Left ventricle myocardium inferior (tissue), 1 donor: ENCODE data around the gene EXOC4. TPM values are rescaled to one million over a fixed set of nuclear protein-coding genes. Genes with fewer than 3 reads are reported as not detected.

ENCODE experiments used
- DNase-seq: peaks from one replicate; pipeline ENCODE4 v3.0.0-alpha.2; 2020
- H3K27ac ChIP-seq: fragments of 200-600 bp; replicated peaks from 2 replicates; pipeline ENCODE4 v1.8.0; 2021
- H3K27me3 ChIP-seq: fragments of 200-600 bp; 2 replicates; pipeline ENCODE4 v1.8.0; 2021; ENCODE audit warnings: low read depth
- H3K36me3 ChIP-seq: fragments of 200-600 bp; 2 replicates; pipeline ENCODE4 v1.8.0; 2021
- H3K4me1 ChIP-seq: fragments of 200-600 bp; 2 replicates; pipeline ENCODE4 v1.8.0; 2021
- H3K4me3 ChIP-seq: fragments of 200-600 bp; 2 replicates; pipeline ENCODE4 v1.8.0; 2021; ENCODE audit warnings: mild to moderate bottlenecking, moderate library complexity
- H3K9me3 ChIP-seq: fragments of 200-600 bp; replicated peaks from 2 replicates; pipeline ENCODE4 v1.8.0; 2021
- intact Hi-C: fragments of 100-400 bp; cut with micrococcal nuclease; formaldehyde crosslinking; loops from one replicate; pipeline ENCODE4 v1.11.0; 2022
- total RNA-seq: library from RNA; stranded (reverse); fragmentation: NEBNext Ultra II Directional; extraction: Animal tissue kit (Norgen Biotek cat#: 25700); gene quantifications from one replicate; pipeline ENCODE4 v1.2.1, GENCODE V29; 2021
- TF ChIP-seq, protein P1 (sequence below): fragments of 200-600 bp; IDR thresholded peaks from 2 replicates; pipeline ENCODE4 v1.8.0; 2021; ENCODE audit warnings: antibody characterized with exemption, mild to moderate bottlenecking, borderline replicate concordance
- donor health status: DM: no; HTN: yes; CAD: no; lungs with severe emphysema.

EXOC4 gene
- total RNA-seq, 1 donor from 2014 or later: 33.8 TPM

DNA sequence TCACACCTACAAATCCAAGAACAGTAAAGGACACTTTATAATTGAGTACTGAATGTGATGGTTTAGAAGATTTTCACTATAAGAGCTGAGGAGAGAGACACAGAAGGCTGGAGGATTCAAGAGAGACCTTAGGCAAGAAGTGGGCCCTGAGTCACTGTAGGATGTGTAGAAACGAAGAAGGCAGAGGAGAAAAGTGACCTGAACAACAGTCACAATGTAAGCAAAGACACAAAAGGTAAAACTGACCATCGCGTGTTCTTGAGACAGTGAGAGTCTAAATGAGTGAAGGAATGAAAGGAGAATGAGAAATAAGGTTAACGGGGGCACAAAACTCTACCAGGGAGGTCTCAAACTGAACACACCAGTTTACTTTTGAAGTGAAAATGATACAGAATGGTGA, 576.0 kb downstream of the EXOC4 start:
- TF ChIP-seq, protein P1, sequence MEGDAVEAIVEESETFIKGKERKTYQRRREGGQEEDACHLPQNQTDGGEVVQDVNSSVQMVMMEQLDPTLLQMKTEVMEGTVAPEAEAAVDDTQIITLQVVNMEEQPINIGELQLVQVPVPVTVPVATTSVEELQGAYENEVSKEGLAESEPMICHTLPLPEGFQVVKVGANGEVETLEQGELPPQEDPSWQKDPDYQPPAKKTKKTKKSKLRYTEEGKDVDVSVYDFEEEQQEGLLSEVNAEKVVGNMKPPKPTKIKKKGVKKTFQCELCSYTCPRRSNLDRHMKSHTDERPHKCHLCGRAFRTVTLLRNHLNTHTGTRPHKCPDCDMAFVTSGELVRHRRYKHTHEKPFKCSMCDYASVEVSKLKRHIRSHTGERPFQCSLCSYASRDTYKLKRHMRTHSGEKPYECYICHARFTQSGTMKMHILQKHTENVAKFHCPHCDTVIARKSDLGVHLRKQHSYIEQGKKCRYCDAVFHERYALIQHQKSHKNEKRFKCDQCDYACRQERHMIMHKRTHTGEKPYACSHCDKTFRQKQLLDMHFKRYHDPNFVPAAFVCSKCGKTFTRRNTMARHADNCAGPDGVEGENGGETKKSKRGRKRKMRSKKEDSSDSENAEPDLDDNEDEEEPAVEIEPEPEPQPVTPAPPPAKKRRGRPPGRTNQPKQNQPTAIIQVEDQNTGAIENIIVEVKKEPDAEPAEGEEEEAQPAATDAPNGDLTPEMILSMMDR: no peak
- Histone ChIP-seq H3K27me3 (no peaks in the 10 kb centered on the region), H3K27ac (no peak overlapping the region), H3K9me3 (peaks cover 10% of the 10 kb centered on the region), H3K4me1 (peaks cover 9% of the 10 kb centered on the region), H3K36me3 (peaks cover 5% of the 10 kb centered on the region), H3K4me3 (no peak overlapping the region)
- no peak for DNase-seq
- intact Hi-C loops: no loop called here

DNA sequence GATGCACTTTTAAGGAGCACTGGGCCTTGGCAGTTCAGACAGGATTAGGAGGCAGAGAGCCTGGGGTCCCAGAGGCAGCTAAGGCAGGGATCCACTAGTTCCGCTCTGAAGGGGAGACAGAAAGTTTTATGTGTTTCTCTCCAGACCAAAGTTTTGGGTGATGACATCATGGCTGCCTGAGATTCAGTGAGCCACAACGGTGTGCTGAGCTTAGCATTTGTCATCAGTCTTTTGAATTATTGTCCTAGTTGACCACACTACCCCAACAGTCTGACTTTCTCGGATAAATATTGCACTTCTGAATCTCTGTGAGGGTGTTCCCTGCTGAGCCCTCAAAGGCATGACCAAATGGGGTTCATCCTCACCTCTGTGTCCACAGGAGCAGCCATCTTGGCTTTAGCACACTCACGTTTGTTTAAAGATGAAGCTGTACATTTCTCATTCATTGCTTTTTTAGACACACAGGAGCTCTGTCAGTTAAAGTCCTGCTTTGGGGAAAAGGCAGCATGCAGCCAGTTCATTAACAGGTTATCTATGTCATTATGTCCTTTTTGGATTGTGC, 576.5 kb downstream of the EXOC4 start:
- Histone ChIP-seq H3K36me3 (peaks cover 5% of the 10 kb centered on the region), H3K9me3 (peaks cover 10% of the 10 kb centered on the region), H3K27me3 (no peaks in the 10 kb centered on the region), H3K4me1 (peaks cover 9% of the 10 kb centered on the region), H3K4me3 (no peak overlapping the region), H3K27ac (no peak overlapping the region)
- intact Hi-C loops: no loop called here
- no peak for DNase-seq
- TF ChIP-seq, protein P1: no peak

DNA sequence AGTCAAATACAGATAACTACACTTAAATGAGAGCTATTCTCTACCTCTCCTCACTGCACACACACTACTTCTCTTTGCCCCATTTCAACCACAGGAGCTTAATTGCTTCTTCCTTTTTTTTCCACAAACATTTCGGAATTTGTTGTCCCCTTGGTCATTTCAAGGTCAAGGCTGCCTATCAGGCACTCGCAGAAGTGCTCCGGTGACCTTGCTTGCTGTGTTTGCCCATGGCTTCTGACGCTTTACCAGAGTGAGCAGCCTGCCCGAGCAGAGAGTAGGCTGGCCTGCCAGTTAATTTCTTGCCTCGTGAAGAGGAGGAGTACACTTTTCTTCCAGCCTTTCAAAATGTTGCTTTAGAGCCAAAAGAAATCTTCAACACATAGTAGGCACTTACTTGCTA, 577.2 kb downstream of the EXOC4 start:
- TF ChIP-seq, protein P1: no peak
- intact Hi-C loops: no loop called here
- no peak for DNase-seq
- no peaks in the 10 kb centered on the region for H3K27me3 ChIP-seq
- H3K4me3 ChIP-seq: no peak overlapping the region
- peaks cover 10% of the 10 kb centered on the region for H3K9me3 ChIP-seq
- H3K36me3 ChIP-seq: peaks cover 5% of the 10 kb centered on the region
- H3K4me1 ChIP-seq: peaks cover 9% of the 10 kb centered on the region
- H3K27ac ChIP-seq: no peak overlapping the region

DNA sequence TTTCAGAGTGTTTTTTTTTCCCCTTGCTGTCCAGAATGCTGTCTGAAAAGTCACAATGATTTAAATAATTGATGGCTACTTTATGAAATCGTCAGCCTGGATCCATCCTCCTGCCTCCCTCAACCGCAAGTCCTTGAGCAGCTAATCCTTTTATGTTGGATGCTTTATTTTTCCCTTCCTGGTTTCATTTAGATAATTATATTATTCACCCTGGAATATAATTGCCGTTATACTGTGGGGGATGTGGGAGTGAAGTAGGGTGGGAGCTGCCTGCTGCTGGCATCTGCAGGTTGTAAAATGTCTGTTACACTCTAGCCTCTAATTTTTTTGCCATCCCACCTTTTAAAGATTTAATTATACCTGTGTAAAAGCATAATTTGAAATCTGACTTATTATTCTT, 583.8 kb downstream of the EXOC4 start:
- H3K27me3 ChIP-seq: no peaks in the 10 kb centered on the region
- TF ChIP-seq, protein P1: no peak
- peaks cover 2% of the 10 kb centered on the region for H3K36me3 ChIP-seq
- DNase-seq: no peak
- no peaks in the 10 kb centered on the region for H3K4me1 ChIP-seq
- no peak overlapping the region for H3K4me3 ChIP-seq
- H3K27ac ChIP-seq: no peak overlapping the region
- peaks cover 7% of the 10 kb centered on the region for H3K9me3 ChIP-seq
- intact Hi-C loops: no loop called here

DNA sequence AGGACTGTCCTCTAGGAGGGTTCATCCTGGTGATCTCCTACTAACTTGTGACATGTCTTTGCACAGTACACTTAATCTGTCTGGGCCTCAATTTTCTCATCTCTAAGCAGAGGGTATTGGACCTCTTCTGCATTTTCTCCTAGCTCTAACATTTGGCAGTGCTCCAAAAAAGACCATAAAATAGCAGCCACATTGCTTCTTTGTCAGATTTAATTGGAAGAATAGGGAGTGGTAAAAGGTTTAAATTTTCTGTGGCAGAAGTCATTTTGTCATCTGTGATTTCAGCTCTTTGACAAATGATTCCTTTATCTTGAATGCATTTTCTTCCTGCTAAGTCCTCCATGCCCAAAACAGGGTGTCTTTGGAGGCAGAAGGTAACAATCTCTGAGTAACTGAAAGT, 584.3 kb downstream of the EXOC4 start:
- peaks cover 3% of the 10 kb centered on the region for H3K9me3 ChIP-seq
- no peak overlapping the region for H3K27ac ChIP-seq
- intact Hi-C loops: no loop called here
- H3K27me3 ChIP-seq: no peaks in the 10 kb centered on the region
- H3K4me1 ChIP-seq: no peaks in the 10 kb centered on the region
- DNase-seq: no peak
- TF ChIP-seq, protein P1: no peak
- H3K4me3 ChIP-seq: no peak overlapping the region
- H3K36me3 ChIP-seq: no peaks in the 10 kb centered on the region

DNA sequence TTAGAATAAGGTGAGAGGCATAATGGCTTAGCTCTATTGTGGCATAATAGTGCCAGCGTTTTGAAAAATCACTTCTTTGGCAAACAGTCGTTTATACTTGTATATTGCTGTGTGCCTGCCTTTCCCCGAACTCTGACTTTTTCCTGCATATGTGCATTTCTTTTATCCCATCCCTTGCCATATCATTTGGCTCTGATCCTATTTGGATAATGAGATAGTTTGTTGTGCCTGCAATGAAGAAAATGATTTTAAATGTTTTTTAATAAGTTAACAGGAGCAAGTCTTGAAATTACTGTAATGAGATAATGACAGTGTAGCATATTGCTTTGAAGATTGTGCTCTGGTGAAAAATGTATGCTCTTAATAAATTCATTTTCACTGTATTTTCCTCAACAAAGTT, 586.2 kb downstream of the EXOC4 start:
- Histone ChIP-seq H3K4me3 (no peak overlapping the region), H3K4me1 (peaks cover 4% of the 10 kb centered on the region), H3K36me3 (no peaks in the 10 kb centered on the region), H3K27ac (no peak overlapping the region), H3K9me3 (peaks cover 12% of the 10 kb centered on the region), H3K27me3 (no peaks in the 10 kb centered on the region)
- intact Hi-C loops: no loop called here
- no peak for DNase-seq
- TF ChIP-seq, protein P1: no peak
